Stimulated activated CD4-positive, alpha-beta T cell treated with anti-CD3 and anti-CD28 coated beads, Interleukin-4, amount 100 ng/mL, for 24 hours (primary cell): ENCODE measurements around the gene CD247.

Experiments
- DNase-seq: peaks from one replicate; pipeline ENCODE4 v3.0.0-alpha.2; 2020

The CD247 gene

GRCh38 chr1:167542109-167543032 lies 24.0 kb upstream of the CD247 start:
- DNase-seq, result no peak

- no peak for DNase-seq
These were observed 23.3 kb upstream of the CD247 start for GRCh38 chr1:167541610-167542009.

GRCh38 chr1:167541003-167541402 lies 22.7 kb upstream of the CD247 start:
- DNase-seq, result no peak

GRCh38 chr1:167538657-167539056 lies 20.3 kb upstream of the CD247 start:
- no peak for DNase-seq

- peak; percentile 72 for DNase-seq
These were observed 15.5 kb upstream of the CD247 start for GRCh38 chr1:167533851-167534300.

GRCh38 chr1:167532964-167533824 lies 14.9 kb upstream of the CD247 start:
- DNase-seq, result no peak

GRCh38 chr1:167532375-167532774 lies 14.0 kb upstream of the CD247 start:
- no peak for DNase-seq

- DNase-seq, result no peak
These were observed 11.6 kb upstream of the CD247 start for GRCh38 chr1:167529829-167530474.

GRCh38 chr1:167528057-167528728 lies 9.9 kb upstream of the CD247 start:
- DNase-seq, result no peak

- DNase-seq, result no peak
These were observed 8.5 kb upstream of the CD247 start for GRCh38 chr1:167526667-167527383.

GRCh38 chr1:167524651-167525050 lies 6.3 kb upstream of the CD247 start:
- no peak for DNase-seq

- DNase-seq, result no peak
These were observed 3.9 kb upstream of the CD247 start for GRCh38 chr1:167522246-167522645.

GRCh38 chr1:167520711-167521206 lies 2.4 kb upstream of the CD247 start:
- DNase-seq, result no peak

- peak; percentile 94 for DNase-seq
These were observed 596 bp downstream of the CD247 start for GRCh38 chr1:167517535-167518330.

GRCh38 chr1:167516404-167517388 lies 1.6 kb downstream of the CD247 start:
- DNase-seq, result peak; percentile 37

- DNase-seq, result no peak
These were observed 2.4 kb downstream of the CD247 start for GRCh38 chr1:167515893-167516321.

GRCh38 chr1:167515461-167515860 lies 2.9 kb downstream of the CD247 start:
- DNase-seq, result no peak

GRCh38 chr1:167514288-167514687 lies 4.0 kb downstream of the CD247 start:
- DNase-seq, result no peak

GRCh38 chr1:167512046-167512654 lies 6.2 kb downstream of the CD247 start:
- no peak for DNase-seq
